GM04504 (cell line): ENCODE data around the gene LIG4.
A peak's percentile ranks its signal among the peaks of the same experiment; 100 is the strongest.
"Not testable (repeated sequence)": the region's sequence is repeated elsewhere in the genome, so short reads cannot be mapped to it uniquely, and the experiment has no call there.

ENCODE experiments used
- DNase-seq: peaks from one replicate; pipeline ENCODE4 v3.0.0-alpha.2; 2012; ENCODE audit warnings: low read depth

The LIG4 gene

DNA sequence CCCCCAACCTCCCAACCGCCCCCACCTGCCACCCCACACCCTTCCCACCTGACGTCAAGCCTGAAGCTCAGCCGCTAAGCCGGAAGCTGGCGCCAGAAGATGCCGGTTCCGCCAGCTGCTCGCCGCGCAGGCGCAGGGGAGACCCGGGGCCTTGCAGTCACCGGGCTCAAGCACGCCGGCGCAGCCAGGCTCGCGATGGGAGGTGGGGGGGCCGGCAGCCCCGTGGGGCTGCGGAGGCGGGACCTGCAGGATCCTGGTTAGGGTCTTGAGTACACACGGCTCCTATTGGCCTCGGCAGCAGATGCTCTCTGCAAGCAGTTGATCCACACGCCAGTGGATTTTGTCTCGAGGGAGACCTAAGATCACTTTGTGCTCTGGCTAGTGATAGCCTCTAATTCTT is at the start of gene LIG4:
TSS of gene LIG4 (minus strand) at position 101 of the 400 bp plus-strand sequence. CDS start 4,268 bp downstream, outside the sequence.
- peak; percentile 71 for DNase-seq

- DNase-seq, result no peak
Observed at GRCh38 chr13:108263621-108264355, 48.5 kb upstream of the LIG4 start.

- DNase-seq, result no peak
Observed at GRCh38 chr13:108257248-108257647, 41.9 kb upstream of the LIG4 start.

DNA sequence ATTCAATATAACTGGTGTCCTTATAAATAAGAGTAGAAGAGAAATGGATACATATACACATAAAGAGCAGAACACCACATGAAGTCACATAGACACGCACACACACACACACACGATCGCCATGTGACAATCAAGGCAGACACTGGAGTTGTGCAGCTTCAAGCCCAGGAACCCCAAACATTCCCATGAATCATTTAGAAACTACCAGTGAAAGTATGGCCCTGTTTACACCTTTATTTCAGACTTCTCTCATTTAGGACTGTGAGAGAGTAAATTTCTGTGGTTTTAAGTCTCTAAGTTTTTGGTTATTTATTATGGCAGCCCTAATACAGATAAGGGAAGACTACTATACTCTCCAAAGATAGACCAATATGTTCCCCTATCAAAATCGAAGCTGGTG is 33.8 kb upstream of the LIG4 start:
- DNase-seq, result no peak

GRCh38 chr13:108230377-108230776 is 15.0 kb upstream of the LIG4 start:
- DNase-seq, result no peak

DNA sequence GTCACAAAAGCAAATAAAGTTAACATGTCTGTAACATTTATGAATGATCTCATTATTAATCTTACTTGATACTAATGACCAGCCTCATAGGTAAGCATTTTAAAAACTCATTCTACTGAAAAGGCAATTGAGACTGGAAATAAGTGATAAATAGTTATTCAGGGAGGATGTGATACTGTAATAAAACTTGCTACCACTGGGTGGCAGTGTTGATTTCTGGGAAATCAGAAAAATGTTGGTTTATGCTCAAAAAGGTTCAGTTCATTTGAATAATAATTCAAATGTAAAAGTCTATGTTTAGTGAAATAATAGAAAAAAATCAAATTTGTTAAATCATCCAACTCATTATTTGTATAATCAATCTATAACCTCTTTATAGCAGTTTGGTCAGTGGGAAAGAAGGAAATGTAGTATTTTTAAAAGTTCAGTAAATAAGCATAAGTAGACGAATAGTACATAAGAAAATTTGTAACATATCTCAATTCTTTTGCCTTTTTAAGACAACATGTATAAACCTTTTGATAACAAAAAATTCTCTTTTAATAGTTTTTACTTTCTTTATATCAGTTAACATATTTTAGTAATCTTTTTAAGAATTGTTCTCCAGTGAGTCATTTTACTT is 12.4 kb upstream of the LIG4 start:
- DNase-seq, result no peak

GRCh38 chr13:108226184-108226583 is 10.8 kb upstream of the LIG4 start:
- no peak for DNase-seq

DNA sequence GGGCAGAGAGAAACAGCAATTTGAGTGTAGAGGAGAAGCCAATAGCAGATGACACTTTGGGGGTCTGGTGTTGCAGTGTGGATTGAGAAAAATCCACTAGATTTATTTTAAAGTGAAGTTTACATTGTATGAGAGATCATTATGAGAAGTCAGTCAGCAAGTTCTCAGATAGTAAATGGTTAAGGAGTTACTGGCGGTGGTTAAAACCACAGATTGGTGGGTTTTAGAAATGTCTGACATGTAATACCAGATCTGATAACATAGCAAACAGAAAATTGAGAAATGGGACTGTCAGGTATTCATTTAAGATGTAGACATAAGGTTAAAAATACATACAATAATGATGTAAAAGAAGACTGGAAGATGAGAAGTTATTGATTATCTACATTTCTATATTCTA is 10.1 kb upstream of the LIG4 start:
- no peak for DNase-seq

- DNase-seq, result no peak
Observed at GRCh38 chr13:108223687-108224503, 8.6 kb upstream of the LIG4 start.

- no peak for DNase-seq
Observed at GRCh38 chr13:108220041-108220440, 4.7 kb upstream of the LIG4 start.

GRCh38 chr13:108218044-108218974 is 3.0 kb upstream of the LIG4 start, which contains the start of gene ABHD13:
Gene ABHD13, plus strand, starts transcription at chr13:108218392. Its CDS starts 10,827 bp downstream, at chr13:108229219.
- peak; percentile 79 for DNase-seq

DNA sequence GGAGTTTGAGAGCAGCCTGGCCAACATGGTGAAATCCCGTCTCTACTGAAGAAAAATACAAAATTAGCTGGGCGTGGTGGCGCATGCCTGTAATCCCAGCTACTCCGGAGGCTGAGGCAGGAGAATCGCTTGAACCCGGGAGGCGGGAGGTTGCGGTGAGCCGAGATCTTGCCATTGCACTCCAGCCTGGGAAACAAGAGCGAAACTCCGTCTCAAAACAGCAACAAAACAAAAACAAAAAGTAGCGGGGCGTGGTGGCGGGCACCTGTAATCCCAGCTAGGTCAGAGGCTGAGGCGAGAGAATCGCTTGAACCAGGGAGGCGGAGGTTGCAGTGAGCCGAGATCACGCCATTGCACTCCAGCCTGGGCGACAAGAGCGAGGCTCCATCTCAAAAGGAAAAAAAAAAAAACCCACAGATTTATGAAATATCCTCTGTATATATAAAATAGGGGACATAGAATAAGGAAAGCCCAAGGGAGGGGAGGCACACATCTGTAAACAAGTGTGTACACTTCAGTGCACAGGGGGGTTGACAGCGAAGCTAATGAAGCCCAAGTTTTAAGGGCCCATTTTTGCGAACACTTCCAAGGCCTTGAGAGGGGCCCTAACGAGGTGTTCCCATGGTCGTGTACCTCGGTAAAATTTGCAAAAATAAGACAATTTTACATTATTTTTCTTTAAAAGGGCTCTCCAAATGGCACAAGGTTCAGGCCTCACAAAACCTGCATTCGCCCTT is 2.1 kb upstream of the LIG4 start:
- not testable (repeated sequence) for DNase-seq

DNA sequence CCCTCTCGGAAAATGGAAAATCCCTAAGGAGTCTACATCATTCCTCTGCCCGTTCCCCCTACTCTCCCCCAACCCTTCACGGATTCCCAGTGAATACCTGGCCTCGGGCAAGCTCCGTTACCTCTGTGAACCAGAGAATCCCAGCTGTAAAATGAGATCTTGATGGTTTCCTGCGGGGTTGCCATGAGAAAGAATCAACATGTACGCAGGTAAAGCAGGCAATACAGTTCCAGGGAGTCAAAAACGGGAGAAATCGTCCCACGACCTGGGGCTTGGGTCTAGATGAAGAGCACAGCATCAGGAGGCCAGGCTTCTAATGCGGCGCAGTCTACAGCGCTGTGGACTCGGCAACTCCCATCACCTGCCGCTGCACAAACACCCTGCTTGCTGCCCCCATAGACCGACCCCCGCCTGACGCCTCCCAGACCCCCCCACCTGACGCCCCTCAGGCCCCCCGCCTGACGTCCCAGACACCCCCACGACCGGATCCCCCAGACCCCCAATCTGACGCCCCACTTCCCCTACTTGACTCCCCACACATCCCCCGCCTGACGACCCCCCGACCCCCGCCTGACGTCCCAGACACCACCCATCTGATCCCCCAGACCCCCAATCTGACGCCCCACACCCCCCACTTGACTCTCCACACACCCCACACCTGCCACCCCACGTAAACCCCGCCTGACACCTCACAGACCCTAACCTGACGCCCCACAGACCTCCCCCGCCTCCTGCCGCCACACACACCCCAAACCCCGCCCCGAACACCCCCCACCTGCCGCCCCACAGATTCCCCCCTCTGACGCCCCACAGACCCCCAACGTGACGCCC is 680 bp downstream of the LIG4 start:
- DNase-seq, result no peak

GRCh38 chr13:108213946-108214345 is 1.4 kb downstream of the LIG4 start:
- no peak for DNase-seq

- no peak for DNase-seq
Observed at GRCh38 chr13:108212886-108213285, 2.5 kb downstream of the LIG4 start.

- no peak for DNase-seq
Observed at GRCh38 chr13:108210551-108210950, 4.8 kb downstream of the LIG4 start.

- no peak for DNase-seq
Observed at GRCh38 chr13:108200781-108201398, 14.4 kb downstream of the LIG4 start.

DNA sequence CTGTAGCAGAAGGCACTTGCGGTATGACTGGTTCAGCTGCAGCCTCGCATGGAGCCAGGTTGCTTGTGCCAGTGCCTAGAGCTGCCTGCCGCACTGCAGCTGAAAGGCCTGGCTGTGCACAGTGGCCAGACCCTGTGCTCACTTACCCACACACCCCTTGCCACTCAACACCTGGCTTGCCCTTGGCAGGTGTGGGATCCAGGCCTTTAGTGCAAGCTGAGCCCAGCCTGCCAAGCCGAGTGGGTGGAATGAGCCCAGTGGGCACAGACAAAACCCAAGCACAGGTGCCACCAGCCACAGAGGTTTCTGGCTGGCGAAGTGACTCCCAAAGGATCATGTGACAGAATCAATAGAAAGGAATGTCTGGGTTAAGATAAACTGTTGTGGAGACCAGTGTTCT is 19.5 kb downstream of the LIG4 start:
- DNase-seq, result no peak

DNA sequence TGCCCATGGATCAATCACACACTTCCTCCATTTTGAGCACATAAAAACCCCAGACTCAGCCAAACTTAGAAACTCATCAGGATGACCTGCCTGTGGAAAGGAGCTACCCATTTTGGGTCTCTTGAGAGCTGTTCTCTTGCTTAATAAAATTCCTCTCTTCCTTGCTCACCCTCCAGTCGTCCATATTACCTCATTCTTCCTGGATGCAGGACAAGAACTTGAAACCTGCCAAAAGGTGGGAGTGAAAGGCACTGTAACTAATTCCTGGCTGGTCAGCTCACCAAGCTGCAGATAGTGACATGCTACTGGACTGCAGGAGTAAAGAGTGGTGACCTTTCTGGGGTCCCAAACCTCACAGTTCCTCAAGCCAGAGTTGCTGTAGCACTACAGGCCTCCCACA is 20.2 kb downstream of the LIG4 start:
- DNase-seq, result no peak
